Testis (tissue), 2 donors: ENCODE data around the gene YY1.

Experiments used
- POLR2A ChIP-seq: fragments of 450-650 bp; IDR thresholded peaks from one replicate; pipeline ENCODE4 v1.6.1; 2017; ENCODE audit warnings: antibody characterized with exemption, mild to moderate bottlenecking, moderate library complexity
- TF ChIP-seq, protein P1 (sequence below), 3 experiments: fragments of 450-650 bp in 2 of 3; fragments of 200-600 bp in 1 of 3; sonication (generic) in 1 of 3; IDR thresholded peaks; one replicate each; pipeline ENCODE4 v1.5.1; 2016 to 2019; ENCODE audit warnings: antibody characterized with exemption in 3 of 3, mild to moderate bottlenecking in 2 of 3, moderate library complexity in 1 of 3

GRCh38 chr14:100261621-100262020, 22.7 kb downstream of the YY1 start:
- TF ChIP-seq, protein P1, sequence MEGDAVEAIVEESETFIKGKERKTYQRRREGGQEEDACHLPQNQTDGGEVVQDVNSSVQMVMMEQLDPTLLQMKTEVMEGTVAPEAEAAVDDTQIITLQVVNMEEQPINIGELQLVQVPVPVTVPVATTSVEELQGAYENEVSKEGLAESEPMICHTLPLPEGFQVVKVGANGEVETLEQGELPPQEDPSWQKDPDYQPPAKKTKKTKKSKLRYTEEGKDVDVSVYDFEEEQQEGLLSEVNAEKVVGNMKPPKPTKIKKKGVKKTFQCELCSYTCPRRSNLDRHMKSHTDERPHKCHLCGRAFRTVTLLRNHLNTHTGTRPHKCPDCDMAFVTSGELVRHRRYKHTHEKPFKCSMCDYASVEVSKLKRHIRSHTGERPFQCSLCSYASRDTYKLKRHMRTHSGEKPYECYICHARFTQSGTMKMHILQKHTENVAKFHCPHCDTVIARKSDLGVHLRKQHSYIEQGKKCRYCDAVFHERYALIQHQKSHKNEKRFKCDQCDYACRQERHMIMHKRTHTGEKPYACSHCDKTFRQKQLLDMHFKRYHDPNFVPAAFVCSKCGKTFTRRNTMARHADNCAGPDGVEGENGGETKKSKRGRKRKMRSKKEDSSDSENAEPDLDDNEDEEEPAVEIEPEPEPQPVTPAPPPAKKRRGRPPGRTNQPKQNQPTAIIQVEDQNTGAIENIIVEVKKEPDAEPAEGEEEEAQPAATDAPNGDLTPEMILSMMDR (IDR thresholded peaks at IDR 0.05), result no peak
- TF ChIP-seq POLR2A, result no peak
